Right renal cortex interstitium (tissue), 3 donors: Measurements from ENCODE around the gene TIFAB. TPM values are rescaled to one million over a fixed set of nuclear protein-coding genes. Genes with fewer than 3 reads are reported as not detected.

Source experiments
- DNase-seq, 3 donors: peaks; one replicate each; pipeline ENCODE4 v3.0.0-alpha.2; 2013; ENCODE audit warnings: low read depth in 3 of 3, low spot score in 2 of 3
- polyA plus RNA-seq, 3 donors: library from polyadenylated mRNA; unstranded; fragments of 120-200 nt; gene quantifications; one replicate each; pipeline ENCODE4 v1.2.1, GENCODE V29; 2013; ENCODE audit not compliant: insufficient read length in 3 of 3

TIFAB gene
- polyA plus RNA-seq, 3 donors: 0.15 to 0.20 (median 0.18) TPM

- DNase-seq: no peak
Observed at GRCh38 chr5:135460246-135461033, 8.3 kb upstream of the TIFAB start.

- no peak for DNase-seq
Observed at GRCh38 chr5:135458921-135459331, 6.8 kb upstream of the TIFAB start.

DNA sequence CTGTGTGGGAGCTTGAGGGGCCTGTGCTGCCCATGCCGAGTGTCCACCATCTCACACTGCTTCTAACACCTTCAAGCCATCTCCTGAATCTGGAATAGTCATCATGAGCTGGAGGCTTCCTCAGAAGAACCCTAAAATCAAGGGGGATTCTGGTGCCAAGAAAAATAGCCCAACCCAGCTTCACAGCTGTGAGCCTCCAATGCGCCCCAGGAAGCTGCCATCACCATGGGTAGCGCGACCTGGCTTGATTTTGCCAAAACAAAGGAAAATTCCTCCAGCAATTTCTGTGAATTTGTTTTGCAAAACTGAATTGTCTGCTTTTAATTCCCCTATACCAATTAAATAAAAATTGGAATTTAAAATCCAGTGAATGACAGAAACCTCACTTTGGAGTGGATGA lies 6.2 kb upstream of the TIFAB start:
- no peak for DNase-seq

- DNase-seq: no peak
Observed at GRCh38 chr5:135457424-135458071, 5.4 kb upstream of the TIFAB start.

GRCh38 chr5:135456238-135457099 lies 4.3 kb upstream of the TIFAB start:
- no peak for DNase-seq

GRCh38 chr5:135455876-135456237 lies 3.7 kb upstream of the TIFAB start:
- no peak for DNase-seq

- no peak for DNase-seq
Observed at GRCh38 chr5:135454946-135455345, 2.8 kb upstream of the TIFAB start.

GRCh38 chr5:135453613-135454012 lies 1.5 kb upstream of the TIFAB start:
- DNase-seq: no peak

GRCh38 chr5:135451581-135452320 lies 400 bp downstream of the TIFAB start:
- DNase-seq: no peak

DNA sequence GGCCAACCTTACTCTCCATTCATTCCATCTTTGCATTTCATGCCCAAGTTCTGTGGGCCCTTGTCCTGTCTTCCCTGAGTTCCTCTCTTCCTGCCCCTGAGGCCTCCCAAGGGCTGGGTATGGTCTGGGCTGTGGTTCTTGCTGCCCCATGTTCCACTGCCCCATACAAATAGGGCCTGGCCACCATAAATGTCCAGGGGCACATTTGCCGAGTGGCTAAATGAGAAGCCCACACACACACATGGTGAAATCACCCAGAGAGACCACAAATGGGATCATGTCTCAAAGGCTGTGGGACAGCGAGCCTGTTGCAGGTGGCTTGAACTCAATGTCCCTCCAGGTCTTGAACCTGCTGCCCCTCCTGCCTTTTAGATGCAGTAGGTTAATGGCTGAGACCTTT lies 1.2 kb downstream of the TIFAB start:
- DNase-seq: no peak

GRCh38 chr5:135450336-135450735 lies 1.8 kb downstream of the TIFAB start:
- DNase-seq: no peak

GRCh38 chr5:135449644-135450043 lies 2.5 kb downstream of the TIFAB start:
- DNase-seq: no peak

DNA sequence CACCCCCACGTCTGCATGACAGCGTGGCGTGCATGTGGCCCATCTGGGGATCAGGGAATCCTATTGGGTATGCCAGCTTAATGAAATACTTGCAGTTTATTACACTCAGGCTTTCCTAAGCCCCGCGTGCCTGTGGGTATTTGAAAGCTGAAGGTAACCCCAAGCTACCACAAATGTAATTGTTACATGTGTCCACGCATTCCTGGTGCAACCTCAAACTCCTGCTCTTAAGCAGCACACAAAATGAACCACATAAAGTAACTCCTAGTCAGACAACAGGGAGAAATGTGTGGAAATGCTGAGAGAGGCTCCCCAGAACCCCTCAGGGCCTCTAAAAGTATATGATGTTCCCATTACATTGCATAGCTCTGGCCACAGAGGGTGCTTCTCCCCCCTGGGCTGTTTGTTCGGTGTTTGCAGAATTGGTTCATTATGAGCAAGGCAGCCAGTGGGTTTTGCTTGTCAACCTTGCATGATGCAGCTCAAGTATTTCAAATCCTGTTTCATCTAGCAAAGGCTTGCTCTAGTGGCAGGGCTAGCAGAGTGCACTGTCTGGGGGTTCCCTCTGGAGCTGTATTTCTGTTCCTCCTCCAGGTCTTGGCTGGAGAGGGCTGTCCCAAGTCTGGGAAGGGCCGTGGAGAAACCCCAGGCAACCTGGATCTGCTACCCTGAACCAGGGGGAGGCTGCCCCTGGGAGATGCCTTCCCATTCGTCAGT lies 3.2 kb downstream of the TIFAB start:
- DNase-seq: no peak

DNA sequence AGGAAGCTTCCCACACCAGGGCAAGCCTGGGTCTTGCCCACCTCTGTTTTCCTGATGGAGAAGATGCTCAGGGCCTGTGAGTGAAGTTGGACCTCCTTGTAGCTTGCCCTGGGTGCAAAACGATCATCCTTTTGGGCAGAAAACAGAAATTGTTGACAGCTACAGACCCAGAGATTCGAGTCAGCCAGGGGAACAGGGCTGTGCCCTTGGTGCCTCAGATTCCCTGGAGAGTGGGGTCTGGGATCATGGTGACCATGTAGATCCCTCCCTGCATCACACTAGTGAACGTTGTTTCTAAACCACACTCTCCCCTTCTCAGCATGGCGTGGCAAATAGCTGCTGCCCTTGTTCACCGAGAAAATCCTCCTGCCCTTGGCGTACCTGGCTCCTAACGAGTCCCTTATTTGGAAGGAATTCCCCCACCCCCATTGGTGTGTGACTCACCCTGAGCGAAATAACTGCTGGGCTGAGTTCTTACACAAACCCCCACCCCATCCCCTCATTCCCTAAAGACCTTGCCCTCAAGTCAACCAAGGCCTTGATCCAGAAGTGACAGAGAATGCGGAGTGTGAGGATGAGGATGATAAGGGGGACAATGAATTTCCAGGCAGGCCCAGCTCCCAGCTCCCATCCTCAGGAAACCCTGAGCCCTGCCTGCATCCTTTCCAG lies 3.9 kb downstream of the TIFAB start:
- no peak for DNase-seq

GRCh38 chr5:135447298-135447929 lies 4.7 kb downstream of the TIFAB start, which contains the start of gene DCANP1:
TSS of gene DCANP1 (minus strand) at chr5:135447348. CDS start at chr5:135447108, 240 bp downstream.
- no peak for DNase-seq

DNA sequence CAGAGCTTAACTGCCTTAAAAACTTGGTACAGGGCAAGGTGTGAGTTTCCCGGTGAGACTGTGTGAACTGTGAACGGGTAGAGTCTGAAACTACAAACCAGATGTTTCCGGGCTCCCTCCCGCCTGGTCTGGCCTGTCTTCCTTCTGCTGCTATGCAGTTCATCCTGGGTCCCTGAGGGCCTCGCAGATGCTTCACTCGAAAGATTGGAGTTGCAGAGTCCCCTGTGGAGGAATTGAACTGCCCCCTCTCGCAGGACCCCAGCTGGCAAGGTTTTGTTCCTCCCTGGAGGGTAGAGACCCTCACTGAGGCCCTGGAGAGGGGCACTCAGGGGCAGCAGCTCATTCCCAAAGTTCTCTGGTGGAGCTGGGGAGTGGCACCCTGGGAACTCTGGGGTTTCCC lies 5.5 kb downstream of the TIFAB start:
- DNase-seq: no peak

DNA sequence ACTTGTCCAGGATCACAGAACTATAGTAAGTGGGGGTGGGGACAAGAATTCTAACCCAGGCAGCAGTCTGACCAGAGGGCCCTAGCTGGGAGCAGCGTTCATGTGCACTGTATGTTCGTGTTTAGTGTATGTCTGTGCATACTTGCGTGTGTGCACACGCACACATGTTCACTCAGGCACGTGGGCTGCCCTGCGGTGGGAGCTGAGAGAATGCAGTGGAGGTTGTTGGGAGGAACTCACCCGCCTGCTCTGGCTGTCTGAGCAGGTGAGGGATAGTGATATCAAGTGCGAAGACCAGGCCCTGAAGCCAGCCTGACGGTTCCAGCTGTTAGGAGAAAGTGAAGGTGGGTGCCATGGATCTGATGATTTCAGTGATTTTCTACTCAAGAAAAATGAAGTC lies 5.9 kb downstream of the TIFAB start:
- no peak for DNase-seq

- DNase-seq: no peak
Observed at GRCh38 chr5:135445306-135445985, 6.7 kb downstream of the TIFAB start.
